WTC11 (cell line): Measurements from ENCODE around the gene ADAMTS12. TPM values are rescaled to one million over a fixed set of nuclear protein-coding genes. Genes with fewer than 3 reads are reported as not detected.

Experiments used
- ATAC-seq: fragments of 200-7000 bp; cut with Tn5 transposase; 2 replicates; pipeline ENCODE4 v1.10.0; 2021; ENCODE audit warnings: mild to moderate bottlenecking, moderate library complexity
- CTCF ChIA-PET: fragments of 300-600 bp; sonication (Branson Sonifier 250); formaldehyde crosslinking; loops from one replicate; lab custom pipeline; 2021; ENCODE audit warnings: antibody characterized with exemption; lab: Charles Lee
- POLR2A ChIA-PET: fragments of 350-600 bp; sonication (Branson Sonifier 250); formaldehyde crosslinking; loops from one replicate; lab custom pipeline; 2021; ENCODE audit warnings: antibody characterized with exemption; lab: Charles Lee
- DNase-seq: peaks from one replicate; pipeline ENCODE4 v3.0.0; 2021; ENCODE audit warnings: low spot score
- H3K27ac Mint-ChIP-seq: 2 replicates; pipeline ENCODE4 v1.8.0; 2021; ENCODE audit warnings: mixed read lengths
- H3K27me3 Mint-ChIP-seq: 2 replicates; pipeline ENCODE4 v1.8.0; 2021; ENCODE audit warnings: low read depth, mild to moderate bottlenecking, moderate library complexity, mixed read lengths
- H3K36me3 Mint-ChIP-seq: 2 replicates; pipeline ENCODE4 v1.8.0; 2021; ENCODE audit warnings: mixed read lengths
- H3K4me1 Mint-ChIP-seq: 2 replicates; pipeline ENCODE4 v1.8.0; 2022; ENCODE audit warnings: mixed read lengths
- H3K4me3 Mint-ChIP-seq: 2 replicates; pipeline ENCODE4 v1.8.0; 2021; ENCODE audit warnings: mild to moderate bottlenecking, moderate library complexity, mixed read lengths
- H3K9me3 Mint-ChIP-seq: 2 replicates; pipeline ENCODE4 v1.8.0; 2021; ENCODE audit warnings: mixed read lengths
- AR ChIP-seq: fragments of 250-450 bp; sonication (Bioruptor Pico); IDR thresholded peaks from 2 replicates; pipeline ENCODE4 v1.9.0; 2021; ENCODE audit warnings: mild to moderate bottlenecking
- CREM ChIP-seq: sonication (generic); formaldehyde crosslinking; IDR thresholded peaks from 2 replicates; pipeline ENCODE4 v1.8.1; 2022; ENCODE audit warnings: mild to moderate bottlenecking, missing genetic modification reagents, moderate library complexity
- ERG ChIP-seq: fragments of 250-450 bp; sonication (Bioruptor Pico); IDR thresholded peaks from 2 replicates; pipeline ENCODE4 v1.8.0; 2021; ENCODE audit warnings: mild to moderate bottlenecking
- FOXJ3 ChIP-seq: sonication (generic); formaldehyde crosslinking; IDR thresholded peaks from 2 replicates; pipeline ENCODE4 v1.9.0; 2021; ENCODE audit warnings: missing genetic modification reagents, mild to moderate bottlenecking, borderline replicate concordance
- FOXK1 ChIP-seq: sonication (generic); formaldehyde crosslinking; IDR thresholded peaks from 2 replicates; pipeline ENCODE4 v1.8.0; 2022; ENCODE audit warnings: mild to moderate bottlenecking, moderate library complexity, missing genetic modification reagents
- FOXP1 ChIP-seq: sonication (generic); formaldehyde crosslinking; IDR thresholded peaks from 2 replicates; pipeline ENCODE4 v1.8.0; 2022; ENCODE audit warnings: missing genetic modification reagents, mild to moderate bottlenecking, moderate library complexity, borderline replicate concordance
- FOXP4 ChIP-seq: sonication (generic); formaldehyde crosslinking; IDR thresholded peaks from 2 replicates; pipeline ENCODE4 v1.8.0; 2022; ENCODE audit warnings: mild to moderate bottlenecking, missing genetic modification reagents
- HMGXB4 ChIP-seq: sonication (generic); formaldehyde crosslinking; IDR thresholded peaks from 2 replicates; pipeline ENCODE4 v1.8.1; 2023; ENCODE audit warnings: mild to moderate bottlenecking, moderate library complexity, missing genetic modification reagents
- MLX ChIP-seq: sonication (generic); formaldehyde crosslinking; IDR thresholded peaks from 2 replicates; pipeline ENCODE4 v1.8.1; 2023; ENCODE audit warnings: mild to moderate bottlenecking, missing genetic modification reagents, moderate library complexity
- MYBL2 ChIP-seq: sonication (generic); formaldehyde crosslinking; IDR thresholded peaks from 2 replicates; pipeline ENCODE4 v1.8.1; 2023; ENCODE audit warnings: mild to moderate bottlenecking, moderate library complexity, missing genetic modification reagents
- NFATC4 ChIP-seq: fragments of 250-450 bp; sonication (Bioruptor Pico); IDR thresholded peaks from 2 replicates; pipeline ENCODE4 v1.9.0; 2021; ENCODE audit warnings: mild to moderate bottlenecking
- NFYB ChIP-seq: sonication (generic); formaldehyde crosslinking; conservative IDR thresholded peaks from 2 replicates; pipeline ENCODE4 v1.8.0; 2022; ENCODE audit warnings: low read depth, missing genetic modification reagents
- RORB ChIP-seq: fragments of 250-450 bp; sonication (Bioruptor Pico); IDR thresholded peaks from 2 replicates; pipeline ENCODE4 v1.9.0; 2021; ENCODE audit warnings: mild to moderate bottlenecking
- SMAD4 ChIP-seq: sonication (generic); formaldehyde crosslinking; IDR thresholded peaks from 2 replicates; pipeline ENCODE4 v1.8.0; 2022; ENCODE audit warnings: mild to moderate bottlenecking, missing genetic modification reagents
- TCF7 ChIP-seq: sonication (generic); formaldehyde crosslinking; IDR thresholded peaks from 2 replicates; pipeline ENCODE4 v1.8.0; 2022; ENCODE audit warnings: mild to moderate bottlenecking, low read depth, missing genetic modification reagents, moderate library complexity
- USF1 ChIP-seq: sonication (generic); formaldehyde crosslinking; IDR thresholded peaks from 2 replicates; pipeline ENCODE4 v1.8.0; 2022; ENCODE audit warnings: mild to moderate bottlenecking, missing genetic modification reagents
- USF2 ChIP-seq: sonication (generic); formaldehyde crosslinking; IDR thresholded peaks from 2 replicates; pipeline ENCODE4 v1.8.1; 2023; ENCODE audit warnings: mild to moderate bottlenecking, missing genetic modification reagents, moderate library complexity
- ZBTB43 ChIP-seq: sonication (generic); formaldehyde crosslinking; IDR thresholded peaks from 2 replicates; pipeline ENCODE4 v1.8.1; 2023; ENCODE audit warnings: mild to moderate bottlenecking, missing genetic modification reagents
- ZNF121 ChIP-seq: sonication (generic); formaldehyde crosslinking; IDR thresholded peaks from 2 replicates; pipeline ENCODE4 v1.8.0; 2023; ENCODE audit warnings: missing genetic modification reagents
- ZNF317 ChIP-seq: sonication (generic); formaldehyde crosslinking; IDR thresholded peaks from 2 replicates; pipeline ENCODE4 v1.8.1; 2023; ENCODE audit warnings: low read depth, mild to moderate bottlenecking, moderate library complexity, missing genetic modification reagents, borderline replicate concordance
- total RNA-seq: library from RNA; stranded (reverse); gene quantifications from 3 replicates; pipeline ENCODE4 v1.2.3, GENCODE V29; 2021

The ADAMTS12 gene
- total RNA-seq, 1 experiment from 2014 or later: 13.5 TPM

- Mint-ChIP-seq H3K4me1 (peaks cover 24% of the 10 kb centered on the region), H3K36me3 (no peaks in the 10 kb centered on the region), H3K4me3 (no peak overlapping the region), H3K27me3 (no peaks in the 10 kb centered on the region), H3K27ac (no peak overlapping the region), H3K9me3 (no peaks in the 10 kb centered on the region)
- CTCF ChIA-PET: no interaction called here
- DNase-seq (no peak), ATAC-seq (no peak)
- TF ChIP-seq HMGXB4 (CRISPR knock-in tag) (no peak), FOXJ3 (CRISPR knock-in tag) (no peak), MYBL2 (CRISPR knock-in tag) (no peak), ZNF121 (CRISPR knock-in tag) (no peak), CREM (CRISPR knock-in tag) (no peak)
- POLR2A ChIA-PET: no interaction called here
Measured at GRCh38 chr5:33742181-33742580, 149.6 kb downstream of the ADAMTS12 start.

GRCh38 chr5:33738967-33739366, 152.8 kb downstream of the ADAMTS12 start:
- POLR2A ChIA-PET: no interaction called here
- Mint-ChIP-seq H3K27ac (no peak overlapping the region), H3K4me3 (no peak overlapping the region), H3K4me1 (peaks cover 36% of the 10 kb centered on the region), H3K27me3 (no peaks in the 10 kb centered on the region), H3K9me3 (no peaks in the 10 kb centered on the region), H3K36me3 (no peaks in the 10 kb centered on the region)
- DNase-seq: no peak
- ATAC-seq: no peak
- CTCF ChIA-PET: interaction anchor here (1.5 kb wide), 1 partner anchor 196 kb away, joined by 4 read pairs; no protein-coding TSS in a partner anchor
- TF ChIP-seq USF1: no peak
- no peak for TF ChIP-seq AR
- TF ChIP-seq MLX (CRISPR knock-in tag): no peak
- TF ChIP-seq NFYB (CRISPR knock-in tag): no peak
- no peak for TF ChIP-seq FOXK1 (CRISPR knock-in tag)
- no peak for TF ChIP-seq USF2 (CRISPR knock-in tag)
- no peak for TF ChIP-seq FOXJ3 (CRISPR knock-in tag)
- TF ChIP-seq SMAD4 (CRISPR knock-in tag): no peak
- no peak for TF ChIP-seq RORB (CRISPR knock-in tag)
- no peak for TF ChIP-seq ZBTB43 (CRISPR knock-in tag)
- TF ChIP-seq ERG (CRISPR knock-in tag): no peak
- TF ChIP-seq TCF7: no peak
- no peak for TF ChIP-seq ZNF317
- TF ChIP-seq NFATC4 (CRISPR knock-in tag): no peak
- no peak for TF ChIP-seq FOXP1 (CRISPR knock-in tag)
- TF ChIP-seq FOXP4 (CRISPR knock-in tag): no peak
